K562 (cell line): ENCODE results near the gene LAGE3.

Experiments used
- CEBPB ChIP-seq: fragments of 450-650 bp; IDR thresholded peaks from 2 replicates; pipeline ENCODE4 v1.6.1; 2016; ENCODE audit warnings: missing genetic modification characterization, missing compliant biosample characterization
- CHD4 ChIP-seq: fragments of 200-600 bp; sonication (generic); IDR thresholded peaks from 3 replicates; pipeline ENCODE4 v1.6.1; 2012; ENCODE audit warnings: low read depth, mild to moderate bottlenecking, mixed read lengths, low read length, inconsistent platforms; ENCODE audit not compliant: insufficient read depth, insufficient replicate concordance, poor library complexity, severe bottlenecking
- CTCF ChIP-seq, 3 experiments: IDR thresholded peaks in 2 of 3; conservative IDR thresholded peaks in 1 of 3; 2 replicates each; pipeline ENCODE4 v1.5.1; 2011 to 2012; ENCODE audit warnings: low read length in 3 of 3, mild to moderate bottlenecking in 3 of 3, control low read depth in 2 of 3, improper control_type of control experiment in 1 of 3, inconsistent platforms in 1 of 3, low read depth in 1 of 3, mixed read lengths in 1 of 3, moderate library complexity in 1 of 3; ENCODE audit not compliant: insufficient read depth in 2 of 3
- ESRRA ChIP-seq: fragments of 450-650 bp; IDR thresholded peaks from 2 replicates; pipeline ENCODE4 v1.6.1; 2014; ENCODE audit warnings: low read depth, mild to moderate bottlenecking, moderate library complexity, borderline replicate concordance
- EZH2 ChIP-seq: IDR thresholded peaks from 2 replicates; pipeline ENCODE4 v1.6.1; 2012; ENCODE audit warnings: low read depth, mild to moderate bottlenecking, inconsistent platforms, low read length, borderline replicate concordance
- FOS ChIP-seq: IDR thresholded peaks from 3 replicates; pipeline ENCODE4 v1.6.1; 2011; ENCODE audit not compliant: insufficient read length; ENCODE audit errors: extremely low read depth
- NFIC ChIP-seq: fragments of 450-650 bp; IDR thresholded peaks from 2 replicates; pipeline ENCODE4 v1.6.1; 2017; ENCODE audit warnings: mild to moderate bottlenecking, inconsistent platforms
- POLR3G ChIP-seq: IDR thresholded peaks from 2 replicates; pipeline ENCODE4 v1.6.1; 2011; ENCODE audit not compliant: insufficient read length, insufficient replicate concordance; ENCODE audit errors: extremely low read depth
- RAD51 ChIP-seq: fragments of 450-650 bp; IDR thresholded peaks from 2 replicates; pipeline ENCODE4 v1.7.1; 2016; ENCODE audit warnings: low read depth, mild to moderate bottlenecking, borderline replicate concordance
- RBM14 ChIP-seq: fragments of 200-400 bp; formaldehyde crosslinking; IDR thresholded peaks from 2 replicates; pipeline ENCODE4 v1.6.1; 2018; ENCODE audit warnings: low read depth, mild to moderate bottlenecking, low read length, moderate library complexity, borderline replicate concordance; ENCODE audit not compliant: insufficient read depth
- SMARCC2 ChIP-seq: fragments of 450-650 bp; IDR thresholded peaks from 2 replicates; pipeline ENCODE4 v1.6.1; 2017; ENCODE audit warnings: antibody characterized with exemption, moderate library complexity, mild to moderate bottlenecking, low read depth
- ZFP36 ChIP-seq: fragments of 150-350 bp; IDR thresholded peaks from 2 replicates; pipeline ENCODE4 v1.6.1; 2018; ENCODE audit warnings: low read length, low read depth; ENCODE audit not compliant: partially characterized antibody
- ZFX ChIP-seq: sonication (generic); formaldehyde crosslinking; IDR thresholded peaks from 2 replicates; pipeline ENCODE4 v1.8.0; 2022; ENCODE audit warnings: mild to moderate bottlenecking, missing genetic modification reagents, moderate library complexity
- ZNF561 ChIP-seq: fragments of 450-650 bp; formaldehyde crosslinking; conservative IDR thresholded peaks from 2 replicates; pipeline ENCODE4 v1.4.0; 2020; ENCODE audit warnings: mild to moderate bottlenecking, moderate library complexity

DNA sequence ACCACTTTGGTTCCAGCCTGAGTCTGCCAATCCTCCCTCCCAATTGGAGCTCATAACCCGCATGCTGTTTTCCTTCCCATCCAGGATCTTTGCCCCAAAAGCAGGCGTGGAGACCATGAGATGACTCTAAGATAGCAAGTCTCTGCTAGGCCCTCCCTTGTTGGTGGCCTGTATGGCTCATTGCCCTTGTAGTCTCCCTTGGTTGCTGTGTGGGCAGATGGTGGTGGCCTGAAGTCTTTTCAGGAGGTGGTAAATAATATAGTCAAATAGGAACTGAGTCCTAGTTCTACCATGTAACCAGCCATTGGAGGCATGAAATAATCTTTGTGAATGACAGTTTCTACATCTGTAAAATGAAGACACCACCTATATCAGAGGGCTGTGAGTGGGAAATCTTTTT, 49.4 kb downstream of the LAGE3 start:
- TF ChIP-seq NFIC (no peak), EZH2 (no peak), RBM14 (no peak), CHD4 (no peak), RAD51 (no peak), ZFX (no peak), ZNF561 (no peak), CTCF (IDR thresholded peaks at IDR 0.05 in 2 of 3, conservative IDR thresholded peaks at IDR 0.05 in 1 of 3; ENCODE audit: insufficient read depth in 2 of 3, low read depth in 1 of 3, low read length in 3 of 3) (no peak), ZFP36 (no peak), POLR3G (no peak), CEBPB (tag) (no peak), SMARCC2 (no peak), FOS (no peak), ESRRA (no peak)
